AG09309 (cell line): ENCODE results near the gene NT5DC2.
"Not testable (repeated sequence)": the region's sequence is repeated elsewhere in the genome, so short reads cannot be mapped to it uniquely, and the experiment has no call there.

Experiments
- DNase-seq: peaks from one replicate; pipeline ENCODE4 v3.0.0-alpha.2; 2010; ENCODE audit warnings: low read depth
- H3K4me3 ChIP-seq: 2 replicates; pipeline ENCODE4 v1.5.1; 2011; ENCODE audit warnings: mild to moderate bottlenecking, low read depth, low read length, moderate library complexity; ENCODE audit not compliant: control insufficient read depth
- TF ChIP-seq, protein P1 (sequence below): IDR thresholded peaks from 2 replicates; pipeline ENCODE4 v1.5.1; 2011; ENCODE audit warnings: mild to moderate bottlenecking, low read depth, low read length, inconsistent platforms; ENCODE audit not compliant: insufficient read depth, control insufficient read depth; ENCODE audit errors: missing control alignments

NT5DC2 gene

DNA sequence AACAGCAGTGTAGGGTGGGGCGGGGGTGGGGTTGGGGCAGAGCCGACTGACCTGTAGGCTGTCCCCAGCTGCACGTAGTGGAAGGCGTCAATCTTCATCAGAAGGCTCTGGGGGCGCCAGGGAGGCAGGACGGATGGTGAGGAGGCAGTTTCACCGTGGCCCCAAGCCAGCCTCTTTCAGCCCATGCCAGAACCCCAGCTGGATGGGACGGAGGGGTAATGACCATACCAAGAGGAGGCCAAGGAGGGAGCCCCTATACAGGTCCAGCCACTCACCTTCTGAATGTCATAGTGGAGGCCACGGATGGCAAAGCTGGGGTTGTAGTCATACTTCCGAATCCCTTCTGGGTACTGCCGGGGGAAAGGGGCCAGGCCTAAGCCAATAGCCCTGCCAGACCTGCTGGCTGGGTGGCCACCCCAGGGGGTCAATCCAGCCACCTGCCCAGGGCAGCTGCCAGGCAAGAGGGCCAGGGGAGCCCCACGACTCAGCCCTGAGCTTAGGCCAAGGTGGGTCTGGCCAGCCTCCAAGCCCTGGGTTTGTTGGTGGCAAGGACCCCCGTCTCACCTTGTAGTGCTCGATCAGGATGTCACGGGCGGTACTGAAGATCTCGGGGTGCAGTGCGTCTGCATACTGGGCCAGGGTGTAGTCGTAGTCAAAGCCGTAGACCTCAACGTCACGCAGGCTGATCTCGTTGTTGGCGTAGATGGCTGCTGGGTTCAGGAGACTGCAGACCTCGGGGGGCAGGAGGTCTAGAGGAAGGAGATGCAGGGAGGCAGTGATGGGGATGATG is 4.9 kb downstream of the NT5DC2 start:
- TF ChIP-seq, protein P1, sequence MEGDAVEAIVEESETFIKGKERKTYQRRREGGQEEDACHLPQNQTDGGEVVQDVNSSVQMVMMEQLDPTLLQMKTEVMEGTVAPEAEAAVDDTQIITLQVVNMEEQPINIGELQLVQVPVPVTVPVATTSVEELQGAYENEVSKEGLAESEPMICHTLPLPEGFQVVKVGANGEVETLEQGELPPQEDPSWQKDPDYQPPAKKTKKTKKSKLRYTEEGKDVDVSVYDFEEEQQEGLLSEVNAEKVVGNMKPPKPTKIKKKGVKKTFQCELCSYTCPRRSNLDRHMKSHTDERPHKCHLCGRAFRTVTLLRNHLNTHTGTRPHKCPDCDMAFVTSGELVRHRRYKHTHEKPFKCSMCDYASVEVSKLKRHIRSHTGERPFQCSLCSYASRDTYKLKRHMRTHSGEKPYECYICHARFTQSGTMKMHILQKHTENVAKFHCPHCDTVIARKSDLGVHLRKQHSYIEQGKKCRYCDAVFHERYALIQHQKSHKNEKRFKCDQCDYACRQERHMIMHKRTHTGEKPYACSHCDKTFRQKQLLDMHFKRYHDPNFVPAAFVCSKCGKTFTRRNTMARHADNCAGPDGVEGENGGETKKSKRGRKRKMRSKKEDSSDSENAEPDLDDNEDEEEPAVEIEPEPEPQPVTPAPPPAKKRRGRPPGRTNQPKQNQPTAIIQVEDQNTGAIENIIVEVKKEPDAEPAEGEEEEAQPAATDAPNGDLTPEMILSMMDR = no peak
- H3K4me3 ChIP-seq = no peak overlapping the region
- DNase-seq = no peak

- TF ChIP-seq, protein P1 = no peak
- no peak overlapping the region for H3K4me3 ChIP-seq
- no peak for DNase-seq
These were observed 5.7 kb downstream of the NT5DC2 start for GRCh38 chr3:52527732-52528585.

DNA sequence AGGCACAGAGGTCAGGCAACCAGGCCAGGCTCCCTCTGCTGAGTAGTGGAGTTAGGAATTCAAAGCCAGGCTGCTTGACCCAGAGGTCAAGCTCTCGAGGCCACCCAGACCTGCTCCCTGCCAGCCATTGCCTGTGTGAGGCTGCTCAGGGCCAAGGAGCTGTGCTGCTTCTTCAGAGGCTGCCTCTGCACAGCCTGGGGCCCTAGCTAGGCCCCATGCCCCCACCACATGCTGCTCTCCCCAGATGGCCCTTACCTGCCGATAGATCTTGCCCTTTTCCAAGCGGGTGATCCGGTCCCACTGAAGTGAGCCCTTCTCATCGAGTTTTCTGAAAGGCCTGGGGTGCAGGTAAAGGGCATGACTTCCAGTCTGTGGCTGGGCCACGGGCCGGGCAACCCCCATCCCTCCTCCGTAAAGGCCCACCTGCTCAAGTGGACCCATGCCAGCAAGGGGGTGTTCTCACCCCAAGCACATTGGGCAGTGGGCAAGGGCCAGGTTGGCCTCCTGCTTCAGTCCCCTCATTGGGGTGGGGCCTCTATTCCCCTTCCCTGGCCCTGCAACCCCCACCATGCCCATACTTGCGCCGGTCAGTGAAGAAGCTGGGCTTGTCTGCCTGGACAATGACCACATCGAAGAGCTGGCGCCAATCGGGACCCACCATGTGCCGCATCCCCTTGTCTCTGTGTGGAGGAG is 6.5 kb downstream of the NT5DC2 start:
- TF ChIP-seq, protein P1 = no peak
- no peak for DNase-seq
- no peak overlapping the region for H3K4me3 ChIP-seq

GRCh38 chr3:52526671-52527038 is 7.0 kb downstream of the NT5DC2 start:
- H3K4me3 ChIP-seq, DNase-seq: not testable (repeated sequence)

GRCh38 chr3:52525680-52526561 is 7.7 kb downstream of the NT5DC2 start:
- TF ChIP-seq, protein P1 = no peak
- DNase-seq = no peak
- H3K4me3 ChIP-seq = no peak overlapping the region

GRCh38 chr3:52524752-52525679 is 8.6 kb downstream of the NT5DC2 start:
- no peak overlapping the region for H3K4me3 ChIP-seq
- TF ChIP-seq, protein P1 = no peak
- no peak for DNase-seq
